Muscle layer of duodenum (tissue), 2 donors: ENCODE results near the gene KCNJ4.
"Not testable (repeated sequence)": the region's sequence is repeated elsewhere in the genome, so short reads cannot be mapped to it uniquely, and the experiment has no call there.

Experiments
- H3K27ac ChIP-seq: one replicate; pipeline ENCODE4 v1.7.0; 2013; ENCODE audit warnings: mild to moderate bottlenecking, low read length
- H3K27me3 ChIP-seq: one replicate; pipeline ENCODE4 v1.7.0; 2013; ENCODE audit warnings: low read depth, mild to moderate bottlenecking, control low read depth, low read length
- H3K36me3 ChIP-seq, 2 donors: one replicate each; pipeline ENCODE4 v1.7.0; 2013; ENCODE audit warnings: low read length in 2 of 2, control low read depth in 1 of 2, mild to moderate bottlenecking in 1 of 2; ENCODE audit not compliant: insufficient read depth in 2 of 2, control insufficient read depth in 1 of 2
- H3K4me1 ChIP-seq, 2 donors: one replicate each; pipeline ENCODE4 v1.7.0; 2013; ENCODE audit warnings: low read length in 2 of 2, mild to moderate bottlenecking in 2 of 2, control low read depth in 1 of 2, moderate library complexity in 1 of 2; ENCODE audit not compliant: insufficient read depth in 2 of 2, control insufficient read depth in 1 of 2
- H3K4me3 ChIP-seq, 2 donors: one replicate each; pipeline ENCODE4 v1.7.0; 2013; ENCODE audit warnings: low read length in 2 of 2, low read depth in 1 of 2, mild to moderate bottlenecking in 1 of 2
- H3K9me3 ChIP-seq, 2 donors: one replicate each; pipeline ENCODE4 v1.7.0; 2013; ENCODE audit warnings: low read length in 2 of 2, control low read depth in 1 of 2, mild to moderate bottlenecking in 1 of 2; ENCODE audit not compliant: control insufficient read depth in 1 of 2
- donor health status: healthy.

Gene KCNJ4

GRCh38 chr22:38381371-38381770, 73.6 kb downstream of the KCNJ4 start:
- not testable (repeated sequence) for H3K9me3 ChIP-seq, H3K4me1 ChIP-seq, H3K27ac ChIP-seq, H3K27me3 ChIP-seq, H3K36me3 ChIP-seq, H3K4me3 ChIP-seq
